ENCODE measurements around the gene TMEM151A.

The TMEM151A gene

GRCh38 chr11:66321606-66322005 lies 29.9 kb downstream of the TMEM151A start:
- no peak overlapping the region for H3K4me3 ChIP-seq (ENCODE audit: low read length)
- no peak for DNase-seq (ENCODE audit: low read depth)
- TF ChIP-seq CTCF (IDR thresholded peaks at IDR 0.05; ENCODE audit: insufficient read depth, low read depth, low read length, missing control alignments) = no peak

DNA sequence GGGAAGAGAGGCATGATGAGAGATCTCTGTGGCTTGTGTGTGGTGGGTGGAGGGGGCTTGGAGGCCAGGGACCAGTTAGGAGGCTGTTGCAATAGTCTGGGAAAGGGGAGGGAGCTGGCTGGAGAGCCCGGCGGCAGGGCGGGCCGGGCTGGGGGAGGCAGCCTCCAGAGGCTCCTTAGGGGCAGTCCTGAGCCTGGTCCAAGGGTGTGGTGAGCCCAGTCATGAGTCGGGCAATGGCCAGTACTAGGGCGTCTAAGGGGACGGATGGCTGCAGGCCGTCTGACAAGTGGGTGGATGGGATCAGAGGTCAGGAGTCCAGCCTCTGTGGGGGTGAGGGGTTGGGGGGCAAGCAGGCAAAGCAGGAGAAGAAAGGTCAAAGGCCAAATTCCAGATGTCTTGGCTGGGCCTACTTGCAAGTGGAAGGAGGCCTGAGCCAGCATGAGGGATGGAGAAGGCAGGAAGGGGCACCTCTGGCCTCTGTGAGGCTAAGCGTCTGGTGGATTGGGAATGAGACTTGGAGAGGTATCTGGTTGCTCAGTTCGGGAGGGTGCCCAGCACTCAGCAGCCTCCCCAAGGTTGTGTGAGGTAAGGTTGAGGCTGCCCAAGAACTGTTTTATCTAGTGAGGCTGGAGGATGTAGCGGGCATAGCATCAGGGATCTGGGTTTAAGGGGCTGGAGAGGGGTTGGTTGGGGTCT lies 31.2 kb downstream of the TMEM151A start:
- H3K4me3 ChIP-seq (ENCODE audit: low read length) = no peak overlapping the region
- TF ChIP-seq CTCF (IDR thresholded peaks at IDR 0.05; ENCODE audit: insufficient read depth, low read depth, low read length, missing control alignments) = no peak
- DNase-seq (ENCODE audit: low read depth) = no peak

DNA sequence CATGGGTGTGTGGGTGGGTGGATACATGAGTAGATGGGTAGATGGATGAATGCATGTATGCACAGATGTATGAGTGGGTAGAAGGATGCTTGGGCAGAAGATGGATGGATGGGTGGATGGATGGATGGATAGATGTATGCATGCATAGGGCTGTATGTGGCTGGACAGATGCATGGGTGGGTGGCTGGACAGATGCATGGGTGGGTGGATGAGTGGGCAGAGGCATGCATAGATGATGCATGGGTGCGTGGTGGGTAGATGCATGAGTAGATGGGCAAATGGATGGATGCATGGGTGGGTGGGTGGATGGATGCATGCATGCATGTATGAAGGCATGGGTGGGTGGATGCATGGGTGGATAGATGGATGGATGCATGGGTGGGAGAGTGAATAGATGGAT lies 32.0 kb downstream of the TMEM151A start:
- no peak for TF ChIP-seq CTCF (IDR thresholded peaks at IDR 0.05; ENCODE audit: insufficient read depth, low read depth, low read length, missing control alignments)
- no peak overlapping the region for H3K4me3 ChIP-seq (ENCODE audit: low read length)

GRCh38 chr11:66324664-66325063 lies 33.0 kb downstream of the TMEM151A start:
- no peak overlapping the region for H3K4me3 ChIP-seq (ENCODE audit: low read length)
- no peak for DNase-seq (ENCODE audit: low read depth)
- no peak for TF ChIP-seq CTCF (IDR thresholded peaks at IDR 0.05; ENCODE audit: insufficient read depth, low read depth, low read length, missing control alignments)

More for the DNA sequence above, 32.0 kb downstream of the TMEM151A start:
- DNase-seq (ENCODE audit: low read depth) = no peak

- TF ChIP-seq CTCF (IDR thresholded peaks at IDR 0.05; ENCODE audit: insufficient read depth, low read depth, low read length, missing control alignments) = no peak
- DNase-seq (ENCODE audit: low read depth) = no peak
- H3K4me3 ChIP-seq (ENCODE audit: low read length) = no peak overlapping the region
These were observed 33.6 kb downstream of the TMEM151A start for GRCh38 chr11:66325263-66325671.

DNA sequence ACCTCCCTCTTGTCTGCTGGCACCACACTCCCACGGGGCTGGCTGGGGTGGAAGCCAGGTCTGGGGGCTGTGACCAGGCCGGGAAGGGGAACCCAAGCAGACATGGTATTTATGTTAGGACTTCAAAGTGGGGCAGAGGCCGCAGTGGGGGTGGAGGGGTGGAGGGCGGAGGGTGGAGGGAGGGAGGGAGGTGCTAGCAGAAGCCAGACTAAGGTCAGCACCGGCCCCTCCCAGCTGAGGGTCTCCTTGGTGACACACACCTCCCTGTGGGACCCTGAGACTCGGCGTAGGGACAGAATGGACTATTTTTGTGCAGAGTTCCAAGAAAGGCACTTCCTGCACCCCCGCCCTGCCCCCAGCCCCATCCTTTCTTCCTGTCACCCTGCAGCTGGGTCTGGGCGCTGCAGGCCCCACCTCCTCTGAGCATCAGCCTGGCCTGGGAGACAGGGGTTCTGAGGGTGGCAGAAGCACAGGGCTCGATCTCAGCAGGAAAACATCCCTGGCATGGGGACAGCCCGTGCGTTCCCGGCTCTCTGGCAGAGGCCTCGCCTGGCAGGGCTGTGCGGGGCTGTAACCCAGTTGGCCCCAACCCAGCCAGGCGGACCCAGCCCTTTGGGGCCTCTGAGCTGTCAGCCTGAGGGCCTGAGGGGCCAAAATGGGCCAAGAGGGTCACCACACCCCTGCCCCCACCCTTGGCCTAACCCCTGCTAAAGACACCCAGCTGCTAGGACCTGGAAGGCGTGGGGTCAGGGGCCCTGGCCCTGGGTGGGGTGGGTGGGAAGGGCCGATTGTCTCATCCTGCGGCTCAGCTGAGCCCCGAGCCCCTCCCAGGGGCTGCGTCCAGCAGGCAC lies 34.8 kb downstream of the TMEM151A start:
- no peak for TF ChIP-seq CTCF (IDR thresholded peaks at IDR 0.05; ENCODE audit: insufficient read depth, low read depth, low read length, missing control alignments)
- no peak overlapping the region for H3K4me3 ChIP-seq (ENCODE audit: low read length)
- DNase-seq (ENCODE audit: low read depth) = no peak
